HG02571 (cell line): ENCODE results near the gene MADD.

Experiments used
- ATAC-seq: cut with Tn5 transposase; IDR thresholded peaks from one replicate; pipeline ENCODE4 v1.9.1; 2021; ENCODE audit warnings: mild to moderate bottlenecking, moderate library complexity; ENCODE audit not compliant: unreplicated experiment

Gene MADD

GRCh38 chr11:47336595-47336994, 66.7 kb downstream of the MADD start:
- ATAC-seq = no peak

GRCh38 chr11:47337229-47337924, 67.4 kb downstream of the MADD start:
- no peak for ATAC-seq

- ATAC-seq = no peak
Measured at GRCh38 chr11:47338396-47339241, 68.7 kb downstream of the MADD start.

- ATAC-seq = no peak
Measured at GRCh38 chr11:47340010-47340409, 70.1 kb downstream of the MADD start.

- no peak for ATAC-seq
Measured at GRCh38 chr11:47340980-47341775, 71.2 kb downstream of the MADD start.

GRCh38 chr11:47342036-47342803, 72.3 kb downstream of the MADD start:
- no peak for ATAC-seq

GRCh38 chr11:47342854-47343253, 72.9 kb downstream of the MADD start:
- ATAC-seq = no peak

GRCh38 chr11:47345890-47346563, 76.1 kb downstream of the MADD start:
- ATAC-seq = no peak

GRCh38 chr11:47347137-47347536, 77.2 kb downstream of the MADD start:
- no peak for ATAC-seq

- no peak for ATAC-seq
Measured at GRCh38 chr11:47348131-47348802, 78.3 kb downstream of the MADD start.

GRCh38 chr11:47348859-47349258, 78.9 kb downstream of the MADD start:
- no peak for ATAC-seq

GRCh38 chr11:47349521-47350095, 79.7 kb downstream of the MADD start:
- no peak for ATAC-seq

- no peak for ATAC-seq
Measured at GRCh38 chr11:47350315-47350714, 80.4 kb downstream of the MADD start.

- no peak for ATAC-seq
Measured at GRCh38 chr11:47351156-47352126, 81.5 kb downstream of the MADD start.

GRCh38 chr11:47352556-47352955, 82.6 kb downstream of the MADD start, which contains the start of gene MYBPC3:
Gene MYBPC3, minus strand, starts transcription at chr11:47352702. Its CDS starts 55 bp downstream, at chr11:47352647.
- ATAC-seq = no peak

- no peak for ATAC-seq
Measured at GRCh38 chr11:47353978-47354774, 84.2 kb downstream of the MADD start.

- ATAC-seq = no peak
Measured at GRCh38 chr11:47354913-47355282, 85.0 kb downstream of the MADD start.
